Measurements from ENCODE around the gene GAGE1. TPM values are rescaled to one million over a fixed set of nuclear protein-coding genes. Genes with fewer than 3 reads are reported as not detected.

The GAGE1 gene
- total and polyA plus RNA-seq, 2 of the 13 experiments (the other 11 are each of a cell fraction or from before 2014, with no cell fraction given): not detected

- TF ChIP-seq ZNF414 (CRISPR knock-in tag; IDR thresholded peaks at IDR 0.05): no peak
- no peak for TF ChIP-seq ZNF597 (CRISPR knock-in tag; IDR thresholded peaks at IDR 0.05)
- TF ChIP-seq TBX2 (CRISPR knock-in tag; IDR thresholded peaks at IDR 0.05; ENCODE audit: borderline replicate concordance): peak; percentile 64; the same call in 1 of the 2 replicates
- 0 out of 2 replicates have a peak, but pooled peaks have one; percentile 26 for TF ChIP-seq ZNF362 (CRISPR knock-in tag; IDR thresholded peaks at IDR 0.05; ENCODE audit: borderline replicate concordance)
- peak; percentile 22; the same call in 1 of the 2 replicates for TF ChIP-seq FOSL2 (CRISPR knock-in tag; IDR thresholded peaks at IDR 0.05)
- no peak for TF ChIP-seq AGO1 (IDR thresholded peaks at IDR 0.05; ENCODE audit: low read depth, low read length, poor library complexity, severe bottlenecking)
- peak; percentile 12; the same call in 1 of the 2 replicates for TF ChIP-seq HHEX (CRISPR knock-in tag; IDR thresholded peaks at IDR 0.05)
- peak; percentile 26; the same call in 1 of the 2 replicates for TF ChIP-seq CEBPB (IDR thresholded peaks at IDR 0.05; ENCODE audit: borderline replicate concordance, low read depth, low read length)
- TF ChIP-seq ZNF629 (CRISPR knock-in tag; conservative IDR thresholded peaks at IDR 0.05): no peak
- TF ChIP-seq AHDC1 (CRISPR knock-in tag; IDR thresholded peaks at IDR 0.05; ENCODE audit: borderline replicate concordance): peak; percentile 83; the same call in 1 of the 2 replicates
- 0 out of 2 replicates have a peak, but pooled peaks have one; percentile 28 for TF ChIP-seq GATAD2A (CRISPR knock-in tag; IDR thresholded peaks at IDR 0.05)
- TF ChIP-seq PITX1 (CRISPR knock-in tag; IDR thresholded peaks at IDR 0.05): peak; percentile 91
- TF ChIP-seq HDAC2 (CRISPR knock-in tag; IDR thresholded peaks at IDR 0.05): peak; percentile 43; the same call in 1 of the 2 replicates
- no peak for TF ChIP-seq SRSF9 (IDR thresholded peaks at IDR 0.05; ENCODE audit: borderline replicate concordance, insufficient read depth, low read depth, low read length, poor library complexity, severe bottlenecking)
- TF ChIP-seq ZNF816 (CRISPR knock-in tag; IDR thresholded peaks at IDR 0.05; ENCODE audit: borderline replicate concordance): peak; percentile 41; the same call in 1 of the 2 replicates
- TF ChIP-seq DZIP1 (CRISPR knock-in tag; IDR thresholded peaks at IDR 0.05): no peak
These were observed 12.0 kb downstream of the GAGE1 start (continued) for GRCh38 chrX:49610718-49611310.

All from HepG2 (cell line).